Activated CD4-positive, alpha-beta T cell treated with anti-CD3 and anti-CD28 coated beads for 4 hours (primary cell): ENCODE data around the gene CYP4F22.
A peak's percentile ranks its signal among the peaks of the same experiment; 100 is the strongest.
"Not testable (repeated sequence)": the region's sequence is repeated elsewhere in the genome, so short reads cannot be mapped to it uniquely, and the experiment has no call there.

Experiments
- DNase-seq, 2 donors: peaks; one replicate each; pipeline ENCODE4 v3.0.0-alpha.2; 2020

The CYP4F22 gene

GRCh38 chr19:15577184-15577771, 69.0 kb downstream of the CYP4F22 start:
- DNase-seq: no peak

GRCh38 chr19:15583346-15583745, 75.0 kb downstream of the CYP4F22 start:
- no peak for DNase-seq

- DNase-seq: no peak
These were observed 75.8 kb downstream of the CYP4F22 start for GRCh38 chr19:15584095-15584494.

GRCh38 chr19:15584541-15585115, 76.3 kb downstream of the CYP4F22 start:
- peak; percentile 78 to 85 for DNase-seq

GRCh38 chr19:15587663-15588062, 79.3 kb downstream of the CYP4F22 start:
- DNase-seq: no peak

- DNase-seq: no peak
These were observed 79.9 kb downstream of the CYP4F22 start for GRCh38 chr19:15588265-15588664.

GRCh38 chr19:15589760-15590451, 81.6 kb downstream of the CYP4F22 start:
- no peak for DNase-seq

- no peak for DNase-seq
These were observed 83.5 kb downstream of the CYP4F22 start for GRCh38 chr19:15591796-15592195.

- DNase-seq: not testable (repeated sequence)
These were observed 84.2 kb downstream of the CYP4F22 start for GRCh38 chr19:15592506-15592905.

- not testable (repeated sequence) for DNase-seq
These were observed 85.4 kb downstream of the CYP4F22 start for GRCh38 chr19:15593766-15594165.

GRCh38 chr19:15595069-15595468, 86.7 kb downstream of the CYP4F22 start:
- DNase-seq: no peak
